Ishikawa (cell line): ENCODE measurements around the gene MYB.

Source experiments
- EP300 ChIP-seq: IDR thresholded peaks from 2 replicates; pipeline ENCODE4 v1.6.1; 2012; ENCODE audit warnings: borderline replicate concordance
- FOXM1 ChIP-seq: IDR thresholded peaks from 2 replicates; pipeline ENCODE4 v1.6.1; 2012; ENCODE audit warnings: low read depth, borderline replicate concordance
- NFIC ChIP-seq: IDR thresholded peaks from 2 replicates; pipeline ENCODE4 v1.6.1; 2012
- RAD21 ChIP-seq: IDR thresholded peaks from 2 replicates; pipeline ENCODE4 v1.6.1; 2012; ENCODE audit warnings: low read depth
- TAF1 ChIP-seq: IDR thresholded peaks from 2 replicates; pipeline ENCODE4 v1.6.1; 2012; ENCODE audit warnings: low read depth, mild to moderate bottlenecking
- TCF12 ChIP-seq: IDR thresholded peaks from 2 replicates; pipeline ENCODE4 v1.6.1; 2012; ENCODE audit warnings: low read depth
- YY1 ChIP-seq: IDR thresholded peaks from 2 replicates; pipeline ENCODE4 v1.6.1; 2012; ENCODE audit warnings: low read depth
- TF ChIP-seq, protein P1 (sequence below): IDR thresholded peaks from 2 replicates; pipeline ENCODE4 v1.6.1; 2012; ENCODE audit warnings: low read depth, mild to moderate bottlenecking
- TF ChIP-seq, protein P2 (sequence below): IDR thresholded peaks from 2 replicates; pipeline ENCODE4 v1.6.1; 2012
- TF ChIP-seq, protein P3 (sequence below): IDR thresholded peaks from 2 replicates; pipeline ENCODE4 v1.6.1; 2012

DNA sequence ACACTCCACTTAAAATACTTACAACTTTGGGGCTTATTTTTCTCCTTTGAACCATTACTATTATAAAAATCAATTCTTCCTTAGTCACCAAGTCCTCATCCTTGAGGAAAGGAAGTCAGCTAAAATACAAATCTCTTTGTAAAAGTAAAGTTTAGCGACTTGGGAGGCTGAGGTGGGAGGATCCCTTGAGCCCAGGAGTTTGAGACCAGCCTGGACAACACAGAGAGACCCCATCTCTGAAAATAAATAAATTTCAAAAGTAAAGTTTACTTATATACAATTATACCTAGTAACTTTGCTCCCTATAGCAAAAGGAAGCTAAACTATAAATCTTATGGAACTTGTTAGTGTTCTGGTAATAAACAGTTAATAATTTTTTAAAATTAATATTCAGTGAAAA is 40.4 kb downstream of the MYB start:
- TF ChIP-seq EP300, result no peak
- no peak for TF ChIP-seq RAD21
- TF ChIP-seq YY1, result no peak
- TF ChIP-seq, protein P1, sequence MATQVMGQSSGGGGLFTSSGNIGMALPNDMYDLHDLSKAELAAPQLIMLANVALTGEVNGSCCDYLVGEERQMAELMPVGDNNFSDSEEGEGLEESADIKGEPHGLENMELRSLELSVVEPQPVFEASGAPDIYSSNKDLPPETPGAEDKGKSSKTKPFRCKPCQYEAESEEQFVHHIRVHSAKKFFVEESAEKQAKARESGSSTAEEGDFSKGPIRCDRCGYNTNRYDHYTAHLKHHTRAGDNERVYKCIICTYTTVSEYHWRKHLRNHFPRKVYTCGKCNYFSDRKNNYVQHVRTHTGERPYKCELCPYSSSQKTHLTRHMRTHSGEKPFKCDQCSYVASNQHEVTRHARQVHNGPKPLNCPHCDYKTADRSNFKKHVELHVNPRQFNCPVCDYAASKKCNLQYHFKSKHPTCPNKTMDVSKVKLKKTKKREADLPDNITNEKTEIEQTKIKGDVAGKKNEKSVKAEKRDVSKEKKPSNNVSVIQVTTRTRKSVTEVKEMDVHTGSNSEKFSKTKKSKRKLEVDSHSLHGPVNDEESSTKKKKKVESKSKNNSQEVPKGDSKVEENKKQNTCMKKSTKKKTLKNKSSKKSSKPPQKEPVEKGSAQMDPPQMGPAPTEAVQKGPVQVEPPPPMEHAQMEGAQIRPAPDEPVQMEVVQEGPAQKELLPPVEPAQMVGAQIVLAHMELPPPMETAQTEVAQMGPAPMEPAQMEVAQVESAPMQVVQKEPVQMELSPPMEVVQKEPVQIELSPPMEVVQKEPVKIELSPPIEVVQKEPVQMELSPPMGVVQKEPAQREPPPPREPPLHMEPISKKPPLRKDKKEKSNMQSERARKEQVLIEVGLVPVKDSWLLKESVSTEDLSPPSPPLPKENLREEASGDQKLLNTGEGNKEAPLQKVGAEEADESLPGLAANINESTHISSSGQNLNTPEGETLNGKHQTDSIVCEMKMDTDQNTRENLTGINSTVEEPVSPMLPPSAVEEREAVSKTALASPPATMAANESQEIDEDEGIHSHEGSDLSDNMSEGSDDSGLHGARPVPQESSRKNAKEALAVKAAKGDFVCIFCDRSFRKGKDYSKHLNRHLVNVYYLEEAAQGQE, result no peak
- no peak for TF ChIP-seq NFIC
- TF ChIP-seq, protein P2, sequence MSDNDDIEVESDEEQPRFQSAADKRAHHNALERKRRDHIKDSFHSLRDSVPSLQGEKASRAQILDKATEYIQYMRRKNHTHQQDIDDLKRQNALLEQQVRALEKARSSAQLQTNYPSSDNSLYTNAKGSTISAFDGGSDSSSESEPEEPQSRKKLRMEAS, result no peak
- no peak for TF ChIP-seq TAF1
- TF ChIP-seq TCF12, result no peak
- TF ChIP-seq, protein P3, sequence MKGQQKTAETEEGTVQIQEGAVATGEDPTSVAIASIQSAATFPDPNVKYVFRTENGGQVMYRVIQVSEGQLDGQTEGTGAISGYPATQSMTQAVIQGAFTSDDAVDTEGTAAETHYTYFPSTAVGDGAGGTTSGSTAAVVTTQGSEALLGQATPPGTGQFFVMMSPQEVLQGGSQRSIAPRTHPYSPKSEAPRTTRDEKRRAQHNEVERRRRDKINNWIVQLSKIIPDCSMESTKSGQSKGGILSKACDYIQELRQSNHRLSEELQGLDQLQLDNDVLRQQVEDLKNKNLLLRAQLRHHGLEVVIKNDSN, result no peak
- no peak for TF ChIP-seq FOXM1
